Astrocyte of the cerebellum (primary cell): ENCODE results near the gene ELAPOR1.
A peak's percentile ranks its signal among the peaks of the same experiment; 100 is the strongest.

ENCODE experiments used
- DNase-seq: peaks from one replicate; pipeline ENCODE4 v3.0.0-alpha.2; 2011; ENCODE audit warnings: low read depth
- H3K4me3 ChIP-seq: 2 replicates; pipeline ENCODE4 v1.5.1; 2011; ENCODE audit warnings: mild to moderate bottlenecking, low read depth, low read length, moderate library complexity
- in situ Hi-C: cut with HindIII; loops from 2 replicates; pipeline ENCODE4 v1.10.0; 2017; ENCODE audit warnings: low sequenced_read_pairs
- TF ChIP-seq, protein P1 (sequence below): IDR thresholded peaks from 2 replicates; pipeline ENCODE4 v1.5.1; 2012; ENCODE audit warnings: low read length, low read depth, moderate library complexity, mild to moderate bottlenecking; ENCODE audit errors: missing control alignments

The ELAPOR1 gene

GRCh38 chr1:109078317-109078716 lies 35.6 kb upstream of the ELAPOR1 start:
- TF ChIP-seq, protein P1, sequence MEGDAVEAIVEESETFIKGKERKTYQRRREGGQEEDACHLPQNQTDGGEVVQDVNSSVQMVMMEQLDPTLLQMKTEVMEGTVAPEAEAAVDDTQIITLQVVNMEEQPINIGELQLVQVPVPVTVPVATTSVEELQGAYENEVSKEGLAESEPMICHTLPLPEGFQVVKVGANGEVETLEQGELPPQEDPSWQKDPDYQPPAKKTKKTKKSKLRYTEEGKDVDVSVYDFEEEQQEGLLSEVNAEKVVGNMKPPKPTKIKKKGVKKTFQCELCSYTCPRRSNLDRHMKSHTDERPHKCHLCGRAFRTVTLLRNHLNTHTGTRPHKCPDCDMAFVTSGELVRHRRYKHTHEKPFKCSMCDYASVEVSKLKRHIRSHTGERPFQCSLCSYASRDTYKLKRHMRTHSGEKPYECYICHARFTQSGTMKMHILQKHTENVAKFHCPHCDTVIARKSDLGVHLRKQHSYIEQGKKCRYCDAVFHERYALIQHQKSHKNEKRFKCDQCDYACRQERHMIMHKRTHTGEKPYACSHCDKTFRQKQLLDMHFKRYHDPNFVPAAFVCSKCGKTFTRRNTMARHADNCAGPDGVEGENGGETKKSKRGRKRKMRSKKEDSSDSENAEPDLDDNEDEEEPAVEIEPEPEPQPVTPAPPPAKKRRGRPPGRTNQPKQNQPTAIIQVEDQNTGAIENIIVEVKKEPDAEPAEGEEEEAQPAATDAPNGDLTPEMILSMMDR: no peak

GRCh38 chr1:109079240-109079622 lies 34.7 kb upstream of the ELAPOR1 start:
- H3K4me3 ChIP-seq: no peak overlapping the region
- DNase-seq: no peak
- TF ChIP-seq, protein P1: no peak
- in situ Hi-C loops: no loop called here

More at GRCh38 chr1:109078317-109078716, 35.6 kb upstream of the ELAPOR1 start:
- no peak overlapping the region for H3K4me3 ChIP-seq
- DNase-seq: no peak
- in situ Hi-C loops: no loop called here

- in situ Hi-C loops: no loop called here
- DNase-seq: no peak
- TF ChIP-seq, protein P1: no peak
- no peak overlapping the region for H3K4me3 ChIP-seq
Measured at GRCh38 chr1:109080441-109081082, 33.4 kb upstream of the ELAPOR1 start.

- TF ChIP-seq, protein P1: no peak
- in situ Hi-C loops: no loop called here
- no peak overlapping the region for H3K4me3 ChIP-seq
- DNase-seq: no peak
Measured at GRCh38 chr1:109083501-109083900, 30.4 kb upstream of the ELAPOR1 start.

DNA sequence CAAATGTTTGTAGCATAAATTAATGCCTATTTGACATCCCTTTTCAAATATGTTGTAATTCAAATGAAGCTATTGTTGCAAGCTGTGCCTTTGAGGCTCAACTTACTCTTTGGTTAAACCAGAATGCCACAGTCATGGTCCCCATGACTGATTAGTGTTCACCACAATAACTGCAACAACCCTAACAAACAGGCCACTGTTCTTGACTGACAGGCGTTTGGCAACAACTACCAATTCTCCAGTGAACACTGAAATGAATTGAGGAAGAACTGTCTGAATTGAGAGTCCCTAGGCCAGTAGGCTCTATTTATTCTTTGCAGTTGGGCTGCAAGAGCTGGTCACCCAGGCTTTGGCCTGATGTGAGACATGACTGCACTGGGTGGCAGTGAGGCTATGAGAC lies 30.0 kb upstream of the ELAPOR1 start:
- TF ChIP-seq, protein P1: no peak
- in situ Hi-C loops: no loop called here

DNA sequence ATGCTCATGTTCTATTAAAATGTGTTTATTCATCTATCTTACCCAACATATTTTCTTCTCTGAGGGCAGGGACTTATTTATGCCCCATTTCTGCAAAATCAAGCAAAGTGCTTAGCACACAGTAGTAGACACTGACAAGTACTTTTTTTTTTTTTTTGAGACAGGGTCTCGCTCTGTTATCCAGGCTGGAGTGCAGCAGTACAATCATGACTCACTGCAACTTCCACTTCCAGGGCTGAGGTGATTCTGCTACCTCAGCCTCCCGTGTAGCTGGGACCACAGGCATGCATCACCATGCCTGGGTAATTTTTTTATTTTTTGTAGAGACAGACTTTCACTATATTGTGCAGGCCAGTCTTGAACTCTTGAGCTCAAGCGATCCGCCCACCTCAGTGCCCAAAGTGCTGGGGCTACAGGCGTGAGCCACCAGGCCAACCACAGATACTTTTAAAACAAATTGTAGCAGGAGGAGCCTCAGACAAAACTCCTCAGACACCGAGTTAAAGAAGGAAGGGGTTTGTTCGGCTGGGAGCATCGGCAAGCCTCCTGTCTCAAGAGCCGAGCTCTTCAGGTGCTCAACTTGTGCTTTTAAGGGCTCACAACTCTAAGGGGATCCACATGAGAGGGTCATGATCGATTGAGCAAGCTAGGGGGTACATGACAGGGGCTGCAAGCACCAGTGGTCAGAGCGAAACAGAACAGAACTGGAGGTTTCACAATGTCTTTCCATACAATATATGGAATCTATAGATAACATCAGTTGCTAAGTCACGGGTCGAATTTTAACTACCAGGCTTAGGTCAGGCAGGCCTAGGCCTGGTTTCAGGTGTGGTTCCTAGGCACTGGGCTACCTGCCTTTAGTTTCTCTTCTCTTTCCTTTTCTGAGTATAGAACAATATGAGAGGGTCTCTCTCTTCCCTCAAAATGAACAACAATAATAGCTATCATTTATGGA lies 29.1 kb upstream of the ELAPOR1 start:
- peak; percentile 44 for DNase-seq
- in situ Hi-C loops: no loop called here

More for the DNA sequence above, 30.0 kb upstream of the ELAPOR1 start:
- no peak overlapping the region for H3K4me3 ChIP-seq
- DNase-seq: peak; percentile 48

More for the DNA sequence above, 29.1 kb upstream of the ELAPOR1 start:
- TF ChIP-seq, protein P1: no peak
- no peak overlapping the region for H3K4me3 ChIP-seq
